ENCODE results near the gene CLEC9A. TPM values are rescaled to one million over a fixed set of nuclear protein-coding genes. Genes with fewer than 3 reads are reported as not detected.
A peak's percentile ranks its signal among the peaks of the same experiment; 100 is the strongest.

Gene CLEC9A
- total RNA-seq, 1 experiment from 2014 or later, result not detected

- H3K27me3 ChIP-seq, result no peaks in the 10 kb centered on the region
- H3K36me3 ChIP-seq, result no peaks in the 10 kb centered on the region
- no peaks in the 10 kb centered on the region for H3K9me3 ChIP-seq
- DNase-seq, result no peak
- H3K4me3 ChIP-seq, result no peak overlapping the region
Observed at GRCh38 chr12:10042167-10042566, 11.7 kb downstream of the CLEC9A start.

- Histone ChIP-seq H3K4me3 (no peak overlapping the region), H3K27me3 (no peaks in the 10 kb centered on the region), H3K36me3 (no peaks in the 10 kb centered on the region), H3K9me3 (no peaks in the 10 kb centered on the region; the same call in 1 of the 2 replicates)
- no peak for DNase-seq
Observed at GRCh38 chr12:10048526-10048925, 18.0 kb downstream of the CLEC9A start.

- no peak overlapping the region for H3K4me3 ChIP-seq
- H3K9me3 ChIP-seq, result no peaks in the 10 kb centered on the region; the same call in 1 of the 2 replicates
- DNase-seq, result no peak
- no peaks in the 10 kb centered on the region for H3K36me3 ChIP-seq
- no peaks in the 10 kb centered on the region for H3K27me3 ChIP-seq
Observed at GRCh38 chr12:10052193-10052913, 21.9 kb downstream of the CLEC9A start.

GRCh38 chr12:10058387-10058786 is 27.9 kb downstream of the CLEC9A start:
- no peak overlapping the region for H3K4me3 ChIP-seq
- no peak for DNase-seq
- no peaks in the 10 kb centered on the region for H3K9me3 ChIP-seq
- no peaks in the 10 kb centered on the region for H3K36me3 ChIP-seq
- no peaks in the 10 kb centered on the region for H3K27me3 ChIP-seq

- Histone ChIP-seq H3K27me3 (no peaks in the 10 kb centered on the region), H3K4me3 (no peak overlapping the region), H3K36me3 (no peaks in the 10 kb centered on the region), H3K9me3 (no peaks in the 10 kb centered on the region)
- DNase-seq, result no peak
Observed at GRCh38 chr12:10065241-10065640, 34.8 kb downstream of the CLEC9A start.

GRCh38 chr12:10067264-10067663 is 36.8 kb downstream of the CLEC9A start:
- H3K4me3 ChIP-seq, result no peak overlapping the region
- no peaks in the 10 kb centered on the region for H3K9me3 ChIP-seq
- H3K27me3 ChIP-seq, result no peaks in the 10 kb centered on the region
- H3K36me3 ChIP-seq, result no peaks in the 10 kb centered on the region
- DNase-seq, result no peak

GRCh38 chr12:10067942-10068341 is 37.5 kb downstream of the CLEC9A start:
- no peaks in the 10 kb centered on the region for H3K27me3 ChIP-seq
- H3K4me3 ChIP-seq, result no peak overlapping the region
- no peaks in the 10 kb centered on the region for H3K36me3 ChIP-seq
- H3K9me3 ChIP-seq, result no peaks in the 10 kb centered on the region
- DNase-seq, result no peak

- Histone ChIP-seq H3K4me3 (no peak overlapping the region), H3K27me3 (no peaks in the 10 kb centered on the region), H3K9me3 (no peaks in the 10 kb centered on the region), H3K36me3 (no peaks in the 10 kb centered on the region)
- DNase-seq, result no peak
Observed at GRCh38 chr12:10068644-10069043, 38.2 kb downstream of the CLEC9A start.

- DNase-seq, result peak; percentile 27
- Histone ChIP-seq H3K4me3 (no peak overlapping the region), H3K36me3 (no peaks in the 10 kb centered on the region), H3K27me3 (no peaks in the 10 kb centered on the region), H3K9me3 (no peaks in the 10 kb centered on the region)
Observed at GRCh38 chr12:10069099-10069498, 38.6 kb downstream of the CLEC9A start.

GRCh38 chr12:10069976-10070375 is 39.5 kb downstream of the CLEC9A start:
- Histone ChIP-seq H3K4me3 (no peak overlapping the region), H3K36me3 (no peaks in the 10 kb centered on the region), H3K27me3 (no peaks in the 10 kb centered on the region), H3K9me3 (no peaks in the 10 kb centered on the region)
- no peak for DNase-seq

- H3K4me3 ChIP-seq, result no peak overlapping the region
- no peaks in the 10 kb centered on the region for H3K9me3 ChIP-seq
- DNase-seq, result no peak
- no peaks in the 10 kb centered on the region for H3K36me3 ChIP-seq
- H3K27me3 ChIP-seq, result no peaks in the 10 kb centered on the region
Observed at GRCh38 chr12:10070380-10070779, 39.9 kb downstream of the CLEC9A start.

GRCh38 chr12:10072131-10072530 is 41.6 kb downstream of the CLEC9A start:
- Histone ChIP-seq H3K27me3 (no peaks in the 10 kb centered on the region), H3K4me3 (no peak overlapping the region), H3K36me3 (no peaks in the 10 kb centered on the region), H3K9me3 (no peaks in the 10 kb centered on the region)
- DNase-seq, result no peak

GRCh38 chr12:10073261-10073660 is 42.8 kb downstream of the CLEC9A start:
- H3K36me3 ChIP-seq, result no peaks in the 10 kb centered on the region
- no peak overlapping the region for H3K4me3 ChIP-seq

GRCh38 chr12:10075451-10075850 is 45.0 kb downstream of the CLEC9A start:
- Histone ChIP-seq H3K27me3 (no peaks in the 10 kb centered on the region), H3K36me3 (no peaks in the 10 kb centered on the region), H3K4me3 (no peak overlapping the region), H3K9me3 (no peaks in the 10 kb centered on the region)
- DNase-seq, result no peak

More at GRCh38 chr12:10073261-10073660, 42.8 kb downstream of the CLEC9A start:
- H3K27me3 ChIP-seq, result no peaks in the 10 kb centered on the region
- no peaks in the 10 kb centered on the region for H3K9me3 ChIP-seq
- no peak for DNase-seq

- Histone ChIP-seq H3K4me3 (no peak overlapping the region), H3K9me3 (peaks cover 6% of the 10 kb centered on the region; the same call in 1 of the 2 replicates), H3K36me3 (no peaks in the 10 kb centered on the region), H3K27me3 (no peaks in the 10 kb centered on the region)
- DNase-seq, result no peak
Observed at GRCh38 chr12:10082117-10082874, 51.8 kb downstream of the CLEC9A start.

GRCh38 chr12:10084733-10085132 is 54.3 kb downstream of the CLEC9A start:
- no peaks in the 10 kb centered on the region for H3K36me3 ChIP-seq
- H3K4me3 ChIP-seq, result no peak overlapping the region
- H3K9me3 ChIP-seq, result peaks cover 6% of the 10 kb centered on the region; the same call in 1 of the 2 replicates
- DNase-seq, result no peak
- H3K27me3 ChIP-seq, result no peaks in the 10 kb centered on the region

GRCh38 chr12:10086387-10086786 is 55.9 kb downstream of the CLEC9A start:
- H3K4me3 ChIP-seq, result no peak overlapping the region
- no peaks in the 10 kb centered on the region for H3K27me3 ChIP-seq
- no peak for DNase-seq
- H3K9me3 ChIP-seq, result peaks cover 6% of the 10 kb centered on the region; the same call in 1 of the 2 replicates
- no peaks in the 10 kb centered on the region for H3K36me3 ChIP-seq

GRCh38 chr12:10088031-10088430 is 57.5 kb downstream of the CLEC9A start:
- H3K9me3 ChIP-seq, result peaks cover 6% of the 10 kb centered on the region; the same call in 1 of the 2 replicates
- DNase-seq, result no peak
- H3K4me3 ChIP-seq, result no peak overlapping the region
- H3K36me3 ChIP-seq, result no peaks in the 10 kb centered on the region
- H3K27me3 ChIP-seq, result no peaks in the 10 kb centered on the region
